ENCODE data around the gene NFIB. TPM values are rescaled to one million over a fixed set of nuclear protein-coding genes. Genes with fewer than 3 reads are reported as not detected.

Gene NFIB
- total and polyA plus RNA-seq, 10 of the 15 experiments (the other 5 are each of a cell fraction or from before 2014, with no cell fraction given): under 0.01 to 0.19 (median 0.05) TPM; not detected in 3

- Histone ChIP-seq H3K27me3 (replicated peaks in 1 of 2; ENCODE audit: control insufficient read depth in 2 of 2, insufficient read depth in 2 of 2, low read length in 1 of 2) (no peaks in the 10 kb centered on the region), H3K27ac (ENCODE audit: control insufficient read depth, insufficient read depth) (no peak overlapping the region), H3K4me2 (ENCODE audit: control insufficient read depth, insufficient read depth) (no peak overlapping the region), H3K9me3 (replicated peaks; ENCODE audit: control insufficient read depth, insufficient read depth, low read length) (no peaks in the 10 kb centered on the region), H3K4me1 (ENCODE audit: control insufficient read depth, insufficient read depth, low read length) (no peaks in the 10 kb centered on the region), H3K4me3 (no peak overlapping the region), H3K36me3 (ENCODE audit: control insufficient read depth in 2 of 2, insufficient read depth in 2 of 2, low read length in 1 of 2) (no peaks in the 10 kb centered on the region), H4K20me1 (ENCODE audit: control insufficient read depth, insufficient read depth) (no peaks in the 10 kb centered on the region), H3K9ac (ENCODE audit: control insufficient read depth, insufficient read depth, low read length) (no peak overlapping the region), H2AFZ (ENCODE audit: control insufficient read depth, low read depth, low read length) (no peak overlapping the region), H3K79me2 (ENCODE audit: control insufficient read depth, insufficient read depth, low read length) (no peaks in the 10 kb centered on the region)
- ChIA-PET SMC1A (ENCODE audit: uncharacterized antibody, unreplicated experiment) (no interaction called here), POLR2A (no interaction called here), CTCF (no interaction called here), RAD21 (ENCODE audit: unreplicated experiment) (no interaction called here)
- intact Hi-C loops (cut with micrococcal nuclease; ENCODE audit: unreplicated experiment): no loop called here
- WGBS (ENCODE audit: insufficient coverage, insufficient replicate concordance, low lambda C conversion rate, missing lambda C conversion rate): 22% methylated on average over 3 of the region's 3 CpGs
- DNase-seq (ENCODE audit: low read depth, low spot score) (no peak), ATAC-seq (no peak), FAIRE-seq (no peak)
- in situ Hi-C loops (cut with MboI): no loop called here
- BruUV-seq (replicated peaks): no TSS peak
- no peak for TF ChIP-seq MEF2B (IDR thresholded peaks at IDR 0.05; ENCODE audit: partially characterized antibody, poor library complexity, severe bottlenecking)
- no peak for TF ChIP-seq TAF1 (IDR thresholded peaks at IDR 0.05; ENCODE audit: borderline replicate concordance, low read depth, low read length)
- TF ChIP-seq TCF3 (IDR thresholded peaks at IDR 0.05; ENCODE audit: borderline replicate concordance, insufficient read depth, low read depth, low read length): no peak
- no peak for TF ChIP-seq GABPA (IDR thresholded peaks at IDR 0.05; ENCODE audit: low read depth)
- TF ChIP-seq USF2 (IDR thresholded peaks at IDR 0.05; ENCODE audit: borderline replicate concordance, low read depth, low read length): no peak
- no peak for TF ChIP-seq MYC (IDR thresholded peaks at IDR 0.05; ENCODE audit: insufficient read depth, insufficient read length, insufficient replicate concordance, low read length, severe bottlenecking)
- no peak for TF ChIP-seq RB1 (IDR thresholded peaks at IDR 0.05; ENCODE audit: borderline replicate concordance)
- TF ChIP-seq NFYA (IDR thresholded peaks at IDR 0.05; ENCODE audit: borderline replicate concordance, low read depth, low read length): no peak
- TF ChIP-seq ESRRA (IDR thresholded peaks at IDR 0.05; ENCODE audit: low read length): no peak
- no peak for TF ChIP-seq CEBPB (IDR thresholded peaks at IDR 0.05; ENCODE audit: borderline replicate concordance in 1 of 2, low read depth in 2 of 2, low read length in 2 of 2)
- no peak for TF ChIP-seq SUPT20H (IDR thresholded peaks at IDR 0.05; ENCODE audit: borderline replicate concordance, control insufficient read depth, low read depth, low read length)
- TF ChIP-seq ZNF592 (IDR thresholded peaks at IDR 0.05): no peak
- TF ChIP-seq, protein P1, sequence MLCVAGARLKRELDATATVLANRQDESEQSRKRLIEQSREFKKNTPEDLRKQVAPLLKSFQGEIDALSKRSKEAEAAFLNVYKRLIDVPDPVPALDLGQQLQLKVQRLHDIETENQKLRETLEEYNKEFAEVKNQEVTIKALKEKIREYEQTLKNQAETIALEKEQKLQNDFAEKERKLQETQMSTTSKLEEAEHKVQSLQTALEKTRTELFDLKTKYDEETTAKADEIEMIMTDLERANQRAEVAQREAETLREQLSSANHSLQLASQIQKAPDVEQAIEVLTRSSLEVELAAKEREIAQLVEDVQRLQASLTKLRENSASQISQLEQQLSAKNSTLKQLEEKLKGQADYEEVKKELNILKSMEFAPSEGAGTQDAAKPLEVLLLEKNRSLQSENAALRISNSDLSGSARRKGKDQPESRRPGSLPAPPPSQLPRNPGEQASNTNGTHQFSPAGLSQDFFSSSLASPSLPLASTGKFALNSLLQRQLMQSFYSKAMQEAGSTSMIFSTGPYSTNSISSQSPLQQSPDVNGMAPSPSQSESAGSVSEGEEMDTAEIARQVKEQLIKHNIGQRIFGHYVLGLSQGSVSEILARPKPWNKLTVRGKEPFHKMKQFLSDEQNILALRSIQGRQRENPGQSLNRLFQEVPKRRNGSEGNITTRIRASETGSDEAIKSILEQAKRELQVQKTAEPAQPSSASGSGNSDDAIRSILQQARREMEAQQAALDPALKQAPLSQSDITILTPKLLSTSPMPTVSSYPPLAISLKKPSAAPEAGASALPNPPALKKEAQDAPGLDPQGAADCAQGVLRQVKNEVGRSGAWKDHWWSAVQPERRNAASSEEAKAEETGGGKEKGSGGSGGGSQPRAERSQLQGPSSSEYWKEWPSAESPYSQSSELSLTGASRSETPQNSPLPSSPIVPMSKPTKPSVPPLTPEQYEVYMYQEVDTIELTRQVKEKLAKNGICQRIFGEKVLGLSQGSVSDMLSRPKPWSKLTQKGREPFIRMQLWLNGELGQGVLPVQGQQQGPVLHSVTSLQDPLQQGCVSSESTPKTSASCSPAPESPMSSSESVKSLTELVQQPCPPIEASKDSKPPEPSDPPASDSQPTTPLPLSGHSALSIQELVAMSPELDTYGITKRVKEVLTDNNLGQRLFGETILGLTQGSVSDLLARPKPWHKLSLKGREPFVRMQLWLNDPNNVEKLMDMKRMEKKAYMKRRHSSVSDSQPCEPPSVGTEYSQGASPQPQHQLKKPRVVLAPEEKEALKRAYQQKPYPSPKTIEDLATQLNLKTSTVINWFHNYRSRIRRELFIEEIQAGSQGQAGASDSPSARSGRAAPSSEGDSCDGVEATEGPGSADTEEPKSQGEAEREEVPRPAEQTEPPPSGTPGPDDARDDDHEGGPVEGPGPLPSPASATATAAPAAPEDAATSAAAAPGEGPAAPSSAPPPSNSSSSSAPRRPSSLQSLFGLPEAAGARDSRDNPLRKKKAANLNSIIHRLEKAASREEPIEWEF (IDR thresholded peaks at IDR 0.05; ENCODE audit: insufficient replicate concordance, low read depth, low read length): no peak
- TF ChIP-seq ZNF207 (IDR thresholded peaks at IDR 0.05; ENCODE audit: borderline replicate concordance): no peak
- no peak for TF ChIP-seq SMARCA5 (IDR thresholded peaks at IDR 0.05)
These were observed 280.9 kb downstream of the NFIB start for GRCh38 chr9:14033067-14033466.

All from GM12878 (cell line).